Osteoblast (primary cell): ENCODE data around the gene CKAP4. TPM values are rescaled to one million over a fixed set of nuclear protein-coding genes. Genes with fewer than 3 reads are reported as not detected.

ENCODE experiments used
- DNase-seq: peaks from one replicate; pipeline ENCODE4 v3.0.0; 2011; ENCODE audit warnings: low spot score, mixed read lengths; ENCODE audit not compliant: insufficient read length; ENCODE audit errors: missing footprints
- H2AFZ ChIP-seq: 2 replicates; pipeline ENCODE4 v1.6.0; 2011; ENCODE audit warnings: mild to moderate bottlenecking, low read length
- H3K27ac ChIP-seq: 2 replicates; pipeline ENCODE4 v1.5.1; 2011; ENCODE audit warnings: mild to moderate bottlenecking, low read depth, low read length, moderate library complexity
- H3K27me3 ChIP-seq: 2 replicates; pipeline ENCODE4 v1.6.0; 2012; ENCODE audit warnings: mild to moderate bottlenecking, control low read depth, inconsistent platforms, low read length, moderate library complexity; ENCODE audit not compliant: insufficient read depth
- H3K36me3 ChIP-seq: 2 replicates; pipeline ENCODE4 v1.5.1; 2011; ENCODE audit warnings: mild to moderate bottlenecking, low read length, control low read depth, moderate library complexity; ENCODE audit not compliant: insufficient read depth
- H3K4me1 ChIP-seq: 2 replicates; pipeline ENCODE4 v1.5.1; 2011; ENCODE audit warnings: mild to moderate bottlenecking, low read length, control low read depth, moderate library complexity; ENCODE audit not compliant: insufficient read depth
- H3K4me2 ChIP-seq: 2 replicates; pipeline ENCODE4 v1.6.0; 2011; ENCODE audit warnings: mild to moderate bottlenecking, low read length; ENCODE audit not compliant: insufficient read depth
- H3K4me3 ChIP-seq: fragments of 200-600 bp; sonication (generic); 3 replicates; pipeline ENCODE4 v1.5.1; 2012; ENCODE audit warnings: mild to moderate bottlenecking, low read length, inconsistent platforms; ENCODE audit not compliant: insufficient read depth
- H3K79me2 ChIP-seq: 2 replicates; pipeline ENCODE4 v1.6.0; 2012; ENCODE audit warnings: mild to moderate bottlenecking, low read length, control low read depth, inconsistent platforms; ENCODE audit not compliant: insufficient read depth
- H3K9me3 ChIP-seq: 2 replicates; pipeline ENCODE4 v1.5.1; 2011; ENCODE audit warnings: low read depth, low read length, control low read depth
- H4K20me1 ChIP-seq: 2 replicates; pipeline ENCODE4 v1.6.0; 2012; ENCODE audit warnings: mild to moderate bottlenecking, low read length, control low read depth; ENCODE audit not compliant: insufficient read depth
- CTCF ChIP-seq: IDR thresholded peaks from 2 replicates; pipeline ENCODE4 v1.5.1; 2011; ENCODE audit warnings: mild to moderate bottlenecking, low read depth, low read length, moderate library complexity; ENCODE audit errors: extremely low read depth
- total RNA-seq: library from RNA; depleted of rRNA; stranded (reverse); fragments of >200 nt; gene quantifications from 2 replicates; pipeline ENCODE4 v1.2.3, GENCODE V29; 2012

The CKAP4 gene
- total RNA-seq, 1 donor: 184 TPM

GRCh38 chr12:106267535-106267934 lies 19.7 kb upstream of the CKAP4 start:
- Histone ChIP-seq H3K4me3 (no peak overlapping the region), H3K27ac (no peak overlapping the region), H2AFZ (no peak overlapping the region), H3K36me3 (no peaks in the 10 kb centered on the region), H3K4me1 (no peaks in the 10 kb centered on the region), H3K79me2 (no peaks in the 10 kb centered on the region), H3K9me3 (no peaks in the 10 kb centered on the region), H4K20me1 (no peaks in the 10 kb centered on the region), H3K4me2 (no peak overlapping the region), H3K27me3 (no peaks in the 10 kb centered on the region)
- no peak for TF ChIP-seq CTCF
- DNase-seq: no peak

GRCh38 chr12:106265116-106265515 lies 17.3 kb upstream of the CKAP4 start:
- Histone ChIP-seq H3K4me1 (no peaks in the 10 kb centered on the region), H3K27ac (no peak overlapping the region), H3K36me3 (no peaks in the 10 kb centered on the region), H3K4me2 (no peak overlapping the region), H4K20me1 (no peaks in the 10 kb centered on the region), H2AFZ (no peak overlapping the region), H3K9me3 (no peaks in the 10 kb centered on the region), H3K4me3 (no peak overlapping the region), H3K79me2 (no peaks in the 10 kb centered on the region), H3K27me3 (no peaks in the 10 kb centered on the region)
- DNase-seq: no peak
- no peak for TF ChIP-seq CTCF

GRCh38 chr12:106258935-106259334 lies 11.1 kb upstream of the CKAP4 start:
- H3K4me3 ChIP-seq: no peak overlapping the region
- no peak for TF ChIP-seq CTCF

GRCh38 chr12:106258226-106258625 lies 10.4 kb upstream of the CKAP4 start:
- Histone ChIP-seq H4K20me1 (no peaks in the 10 kb centered on the region), H3K4me2 (no peak overlapping the region), H3K9me3 (no peaks in the 10 kb centered on the region), H3K79me2 (no peaks in the 10 kb centered on the region), H3K36me3 (no peaks in the 10 kb centered on the region), H3K27ac (no peak overlapping the region), H2AFZ (no peak overlapping the region), H3K4me3 (no peak overlapping the region), H3K27me3 (no peaks in the 10 kb centered on the region), H3K4me1 (no peaks in the 10 kb centered on the region)
- TF ChIP-seq CTCF: no peak
- no peak for DNase-seq

More at GRCh38 chr12:106258935-106259334, 11.1 kb upstream of the CKAP4 start:
- Histone ChIP-seq H3K36me3 (no peaks in the 10 kb centered on the region), H4K20me1 (no peaks in the 10 kb centered on the region), H3K4me2 (no peak overlapping the region), H2AFZ (no peak overlapping the region), H3K27me3 (no peaks in the 10 kb centered on the region), H3K9me3 (no peaks in the 10 kb centered on the region), H3K4me1 (no peaks in the 10 kb centered on the region), H3K79me2 (no peaks in the 10 kb centered on the region), H3K27ac (no peak overlapping the region)
- no peak for DNase-seq
